ENCODE data around the gene RHO.

GRCh38 chr3:129558772-129559564 lies 30.5 kb downstream of the RHO start:
- TF ChIP-seq CTCF (IDR thresholded peaks at IDR 0.05; ENCODE audit: extremely low read depth in 1 of 2, insufficient read depth in 1 of 2, low read depth in 1 of 2, low read length in 2 of 2) (no peak), POLR2AphosphoS5 (IDR thresholded peaks at IDR 0.05; ENCODE audit: insufficient read depth, low read depth, low read length) (peak; percentile 69), FOS (IDR thresholded peaks at IDR 0.05; ENCODE audit: borderline replicate concordance, insufficient read depth, low read length) (peak; percentile 62), MAX (IDR thresholded peaks at IDR 0.05; ENCODE audit: insufficient read depth, insufficient read length) (no peak), JUN (IDR thresholded peaks at IDR 0.05; ENCODE audit: borderline replicate concordance, insufficient read depth, insufficient read length, low read depth) (no peak), GATA2 (IDR thresholded peaks at IDR 0.05; ENCODE audit: insufficient read depth, insufficient read length, low read depth, low read length) (no peak), POLR2A (IDR thresholded peaks at IDR 0.05; ENCODE audit: low read depth, low read length) (peak; percentile 47), EZH2 (IDR thresholded peaks at IDR 0.05; ENCODE audit: borderline replicate concordance, low read depth, low read length, severe bottlenecking) (no peak), MYC (IDR thresholded peaks at IDR 0.05; ENCODE audit: low read depth, low read length) (no peak)

Data from endothelial cell of umbilical vein (primary cell).